Skin of body (tissue), 2 donors: ENCODE data around the gene ABLIM3. TPM values are rescaled to one million over a fixed set of nuclear protein-coding genes. Genes with fewer than 3 reads are reported as not detected.
A peak's percentile ranks its signal among the peaks of the same experiment; 100 is the strongest.

Experiments
- DNase-seq: peaks from one replicate; lab custom pipeline; 2025; lab: John Stamatoyannopoulos, UW
- total RNA-seq: library from RNA; depleted of rRNA; stranded (reverse); fragments of >200 nt; gene quantifications from one replicate; pipeline ENCODE4 v1.2.3, GENCODE V29; 2014

The ABLIM3 gene
- total RNA-seq, 1 donor from 2014 or later: 7.9 TPM

- DNase-seq: no peak
Observed at GRCh38 chr5:149279661-149280060, 138.4 kb downstream of the ABLIM3 start.

- no peak for DNase-seq
Observed at GRCh38 chr5:149280124-149280523, 138.8 kb downstream of the ABLIM3 start.

- no peak for DNase-seq
Observed at GRCh38 chr5:149280802-149281201, 139.5 kb downstream of the ABLIM3 start.

DNA sequence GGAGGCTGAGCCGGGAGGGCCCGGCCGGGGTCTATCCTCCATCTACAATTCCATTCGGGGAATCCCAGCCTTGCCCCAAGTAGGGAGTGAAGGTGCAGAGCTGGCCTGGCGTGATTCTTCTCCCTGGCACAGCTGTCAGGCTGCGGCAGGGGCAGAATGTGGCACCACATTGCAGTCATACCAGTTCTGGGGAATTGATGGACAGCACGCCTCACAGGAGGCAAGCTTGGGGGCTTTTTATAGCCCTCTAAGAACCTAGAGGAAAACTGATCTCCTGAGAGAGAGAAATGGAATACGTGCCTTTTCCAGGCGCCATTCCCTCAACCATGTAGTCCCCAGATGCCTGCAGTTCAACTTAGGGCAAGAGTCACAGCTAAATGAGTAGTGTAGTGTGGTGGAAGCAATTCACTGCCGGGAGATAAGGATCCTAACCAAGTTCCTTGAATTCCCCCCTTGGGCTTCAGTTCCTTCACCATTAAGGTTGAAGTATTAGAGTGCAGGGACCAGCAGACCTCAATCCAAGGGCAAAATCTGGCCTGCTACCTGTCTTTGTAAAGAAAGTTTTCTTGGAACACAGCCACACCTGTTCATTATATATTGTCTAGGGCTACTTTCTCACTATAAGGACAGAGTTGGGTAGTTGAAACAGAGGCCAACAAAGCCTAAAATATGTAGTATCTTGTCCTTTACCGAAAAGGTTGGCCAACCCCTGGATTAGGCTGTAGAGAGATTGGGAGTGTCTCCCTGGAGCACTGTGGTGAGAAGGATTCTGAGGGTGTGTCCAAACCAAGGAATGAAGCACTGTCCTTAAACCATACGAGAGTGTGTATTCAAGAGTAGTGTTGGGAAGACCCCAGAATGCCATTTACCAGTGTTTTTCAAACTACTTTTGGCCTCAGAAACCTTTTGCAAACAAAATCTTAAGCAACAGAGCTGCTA lies 141.0 kb downstream of the ABLIM3 start:
- no peak for DNase-seq

GRCh38 chr5:149282966-149283332 lies 141.7 kb downstream of the ABLIM3 start:
- no peak for DNase-seq

DNA sequence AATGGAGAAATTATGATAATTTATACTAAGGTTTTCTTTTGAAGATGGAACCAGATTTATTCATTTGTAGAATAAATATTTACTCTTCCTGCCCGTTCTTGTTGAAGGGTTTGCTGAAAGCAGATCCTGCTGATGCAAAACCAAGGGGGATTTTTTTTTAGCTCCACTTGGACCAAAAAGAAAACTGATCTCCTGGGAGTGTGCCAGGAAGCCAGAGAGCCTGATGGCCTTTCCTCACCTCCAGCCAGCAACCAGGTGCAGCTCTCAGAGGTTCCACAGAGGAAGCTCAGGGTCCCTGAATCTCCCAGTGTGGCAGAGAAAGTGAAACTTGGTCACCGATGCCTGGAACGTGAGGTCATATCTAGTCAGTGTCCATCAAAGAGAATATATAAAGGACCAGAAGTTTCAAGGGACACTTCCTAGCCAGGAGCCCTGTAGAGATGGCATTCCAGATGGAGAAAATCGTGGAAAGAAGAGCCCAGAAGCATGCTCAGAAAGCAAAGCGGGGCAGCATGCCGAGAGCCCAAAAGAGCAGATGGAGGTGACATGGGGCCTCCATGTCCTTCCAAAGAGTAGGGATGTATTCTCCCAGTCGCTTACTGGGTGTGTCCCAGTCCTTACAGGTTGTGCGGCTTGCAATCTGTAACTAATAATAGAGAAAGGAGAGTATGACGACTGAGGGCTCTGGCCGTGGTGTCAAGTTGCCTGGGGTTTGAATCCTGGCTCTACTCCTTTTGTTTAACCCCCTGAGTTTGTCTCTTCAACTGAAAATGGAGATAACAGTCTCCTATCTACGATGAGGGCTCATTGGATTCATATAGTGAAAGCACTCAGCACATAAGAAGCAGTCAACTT lies 142.6 kb downstream of the ABLIM3 start:
- no peak for DNase-seq

DNA sequence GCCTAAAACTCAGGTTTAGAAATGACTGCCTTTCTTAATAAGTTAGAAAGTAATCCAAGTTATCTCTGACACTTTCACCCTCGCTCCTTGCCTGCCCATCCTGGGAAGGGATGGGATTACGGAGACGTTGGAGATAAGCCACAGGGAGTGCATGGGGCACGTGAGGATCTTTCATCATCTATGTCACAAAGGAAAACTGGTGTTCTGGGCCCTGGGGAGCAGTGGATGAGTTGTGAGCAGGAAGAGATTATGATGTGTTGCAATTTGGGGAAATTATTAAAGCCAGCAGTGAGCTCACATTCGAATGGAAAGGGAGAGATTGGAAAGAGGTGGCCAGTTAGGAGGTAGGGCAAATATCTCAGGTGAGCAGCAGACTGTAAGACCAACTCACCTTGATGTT lies 143.2 kb downstream of the ABLIM3 start:
- no peak for DNase-seq

- DNase-seq: no peak
Observed at GRCh38 chr5:149285153-149285552, 143.9 kb downstream of the ABLIM3 start.

GRCh38 chr5:149288436-149288835 lies 147.1 kb downstream of the ABLIM3 start:
- peak; percentile 49 for DNase-seq

GRCh38 chr5:149289301-149289700 lies 148.0 kb downstream of the ABLIM3 start:
- peak; percentile 27 for DNase-seq

- DNase-seq: no peak
Observed at GRCh38 chr5:149294872-149295829, 153.9 kb downstream of the ABLIM3 start.

DNA sequence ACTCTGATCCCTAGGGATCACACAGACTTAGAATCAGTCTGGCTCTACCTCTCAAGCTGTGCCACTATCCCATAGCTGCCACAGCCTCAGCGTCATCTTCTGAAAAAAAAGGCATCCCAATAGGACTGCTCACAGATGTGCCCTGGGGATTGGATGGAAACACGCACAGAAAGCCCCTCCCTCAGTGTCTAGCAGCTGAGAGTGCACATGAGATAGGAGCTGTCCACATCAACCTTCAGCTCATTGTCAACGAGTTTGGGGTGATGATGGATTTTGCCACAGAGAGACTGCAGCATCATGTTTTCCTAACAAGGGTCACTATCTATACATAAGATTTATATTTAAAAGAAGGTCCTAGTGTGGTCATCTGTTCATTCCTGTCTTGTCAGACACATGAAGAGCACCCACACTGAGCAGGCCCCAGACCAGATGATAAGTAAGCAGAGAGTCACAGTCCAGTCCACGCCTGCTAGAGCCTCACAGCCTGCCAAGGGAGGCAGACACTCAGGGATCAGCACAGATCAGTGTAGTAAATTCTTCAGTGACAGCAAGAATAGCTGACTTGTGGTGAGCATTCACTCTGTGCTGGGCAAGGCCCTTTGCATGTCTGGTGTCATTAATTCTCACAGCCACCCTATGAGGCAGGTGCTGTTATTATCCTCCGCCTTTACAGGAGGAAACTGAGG lies 156.2 kb downstream of the ABLIM3 start:
- no peak for DNase-seq

DNA sequence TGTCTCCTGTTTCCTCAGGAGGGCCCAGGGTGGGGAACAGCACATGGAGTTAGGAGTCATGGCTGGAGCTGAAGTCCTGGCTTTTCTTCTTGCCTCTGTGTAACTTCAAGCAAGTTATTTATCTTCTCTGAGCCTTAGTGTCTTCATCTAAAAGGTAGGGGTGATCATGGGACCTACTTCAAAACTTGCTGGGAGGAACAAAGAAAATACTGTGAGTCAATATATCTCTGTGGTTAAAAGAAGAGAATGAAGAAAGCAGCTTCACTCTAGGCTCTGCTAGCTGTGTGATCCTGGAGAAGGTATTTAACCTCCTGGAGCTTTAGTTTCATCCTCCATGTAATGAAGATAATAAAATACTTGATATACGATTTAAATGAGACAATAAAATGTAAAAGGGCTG lies 156.9 kb downstream of the ABLIM3 start:
- no peak for DNase-seq

- no peak for DNase-seq
Observed at GRCh38 chr5:149298842-149299404, 157.6 kb downstream of the ABLIM3 start.

GRCh38 chr5:149299451-149300054 lies 158.3 kb downstream of the ABLIM3 start:
- DNase-seq: no peak

DNA sequence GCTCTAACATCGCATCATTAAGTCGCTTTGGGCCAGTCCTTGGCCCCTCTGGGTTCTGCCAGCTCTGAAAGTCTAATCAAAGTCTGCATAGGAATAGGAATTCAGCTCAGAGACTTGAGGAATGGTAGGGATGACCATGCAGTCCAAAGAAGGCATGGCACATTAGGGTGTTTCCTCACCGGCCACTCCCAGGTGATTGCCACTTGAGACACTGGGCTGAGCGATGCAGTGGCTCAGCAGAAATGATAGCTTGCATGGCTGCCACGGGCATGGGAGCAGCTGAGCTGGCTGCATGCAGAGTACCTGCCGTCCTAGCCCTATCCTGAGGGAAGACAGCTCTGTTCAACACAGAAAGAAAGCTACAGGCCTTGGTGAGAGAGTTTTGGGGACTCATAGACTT lies 159.1 kb downstream of the ABLIM3 start:
- no peak for DNase-seq

GRCh38 chr5:149301049-149301743 lies 159.9 kb downstream of the ABLIM3 start:
- no peak for DNase-seq

- DNase-seq: no peak
Observed at GRCh38 chr5:149301744-149302380, 160.6 kb downstream of the ABLIM3 start.

- no peak for DNase-seq
Observed at GRCh38 chr5:149302641-149303040, 161.3 kb downstream of the ABLIM3 start.
